GM19023 (cell line): ENCODE measurements around the gene HCK.

Source experiments
- ATAC-seq: cut with Tn5 transposase; IDR thresholded peaks from one replicate; pipeline ENCODE4 v1.9.1; 2021; ENCODE audit warnings: mild to moderate bottlenecking, moderate library complexity; ENCODE audit not compliant: unreplicated experiment

Gene HCK

GRCh38 chr20:32052090-32052777 is at the start of gene HCK:
Gene HCK, plus strand, starts transcription at chr20:32052242.
- ATAC-seq, result no peak

GRCh38 chr20:32003325-32003724 is 48.7 kb upstream of the HCK start:
- no peak for ATAC-seq

GRCh38 chr20:32004963-32005362 is 47.1 kb upstream of the HCK start:
- no peak for ATAC-seq

GRCh38 chr20:32006053-32006452 is 46.0 kb upstream of the HCK start:
- ATAC-seq, result no peak

GRCh38 chr20:32006841-32007786 is 44.9 kb upstream of the HCK start:
- ATAC-seq, result no peak

- ATAC-seq, result no peak
These were observed 44.0 kb upstream of the HCK start for GRCh38 chr20:32007787-32008616.

- no peak for ATAC-seq
These were observed 42.5 kb upstream of the HCK start for GRCh38 chr20:32009564-32009963.

GRCh38 chr20:32010101-32010500 is 41.9 kb upstream of the HCK start, which contains the start of gene CCM2L:
Gene CCM2L, plus strand, starts transcription at chr20:32010438. Its CDS starts 17 bp downstream, at chr20:32010455.
- no peak for ATAC-seq

- ATAC-seq, result no peak
These were observed 41.4 kb upstream of the HCK start for GRCh38 chr20:32010666-32011065.

GRCh38 chr20:32012159-32012688 is 39.8 kb upstream of the HCK start:
- no peak for ATAC-seq

GRCh38 chr20:32013326-32013725 is 38.7 kb upstream of the HCK start:
- no peak for ATAC-seq

- ATAC-seq, result no peak
These were observed 34.3 kb upstream of the HCK start for GRCh38 chr20:32017711-32018251.

GRCh38 chr20:32018269-32019155 is 33.5 kb upstream of the HCK start:
- peak; percentile 52 for ATAC-seq

GRCh38 chr20:32019156-32019510 is 32.9 kb upstream of the HCK start:
- ATAC-seq, result no peak

GRCh38 chr20:32019563-32020463 is 32.2 kb upstream of the HCK start:
- ATAC-seq, result no peak

- ATAC-seq, result no peak
These were observed 31.0 kb upstream of the HCK start for GRCh38 chr20:32021091-32021490.

GRCh38 chr20:32024683-32025295 is 27.3 kb upstream of the HCK start:
- no peak for ATAC-seq

- no peak for ATAC-seq
These were observed 24.4 kb upstream of the HCK start for GRCh38 chr20:32027643-32028042.
